ENCODE results near the gene POLE2. TPM values are rescaled to one million over a fixed set of nuclear protein-coding genes. Genes with fewer than 3 reads are reported as not detected.
A peak's percentile ranks its signal among the peaks of the same experiment; 100 is the strongest.

The POLE2 gene
- total RNA-seq, 3 donors from 2014 or later (not counting 1 experiment from before 2014, with no cell fraction given) = 3.0 to 4.5 (median 4.1) TPM

- ATAC-seq (no peak), DNase-seq (no peak)
- Mint-ChIP-seq H3K4me1 (no peaks in the 10 kb centered on the region), H3K9me3 (no peaks in the 10 kb centered on the region), H3K27me3 (ENCODE audit: low read depth in 2 of 2) (no peaks in the 10 kb centered on the region), H3K27ac (no peak overlapping the region), H3K4me3 (no peak overlapping the region), H3K36me3 (no peaks in the 10 kb centered on the region)
- Histone ChIP-seq H3K9me3 (ENCODE audit: control insufficient read depth, insufficient read depth, low read length) (no peaks in the 10 kb centered on the region), H3K4me3 (ENCODE audit: low read length) (no peak overlapping the region), H3K27ac (ENCODE audit: low read length) (no peak overlapping the region), H3K4me1 (ENCODE audit: control insufficient read depth, insufficient read depth, low read length) (no peaks in the 10 kb centered on the region), H3K36me3 (ENCODE audit: control insufficient read depth, insufficient read depth, low read length) (peaks cover 10% of the 10 kb centered on the region), H3K27me3 (ENCODE audit: control insufficient read depth, insufficient read depth, low read length) (no peaks in the 10 kb centered on the region)
- TF ChIP-seq CTCF (IDR thresholded peaks at IDR 0.05) = no peak
- 100% methylated on average over 3 of the region's 4 CpGs for WGBS (ENCODE audit: insufficient coverage)
- intact Hi-C loops (cut with micrococcal nuclease) = no loop called here
These were observed 75.8 kb downstream of the POLE2 start for GRCh38 chr14:49612251-49612650.

- TF ChIP-seq CTCF (IDR thresholded peaks at IDR 0.05) = no peak
- Histone ChIP-seq H3K9me3 (ENCODE audit: control insufficient read depth, insufficient read depth, low read length) (no peaks in the 10 kb centered on the region), H3K36me3 (ENCODE audit: control insufficient read depth, insufficient read depth, low read length) (peaks cover 12% of the 10 kb centered on the region), H3K27ac (ENCODE audit: low read length) (no peak overlapping the region), H3K27me3 (ENCODE audit: control insufficient read depth, insufficient read depth, low read length) (no peaks in the 10 kb centered on the region), H3K4me3 (ENCODE audit: low read length) (no peak overlapping the region), H3K4me1 (ENCODE audit: control insufficient read depth, insufficient read depth, low read length) (no peaks in the 10 kb centered on the region)
- no peaks in the 10 kb centered on the region for H3K9me3 Mint-ChIP-seq
- H3K4me1 Mint-ChIP-seq = no peaks in the 10 kb centered on the region
- no peak overlapping the region for H3K27ac Mint-ChIP-seq
- no peak for DNase-seq
- no peaks in the 10 kb centered on the region for H3K27me3 Mint-ChIP-seq (ENCODE audit: low read depth in 2 of 2)
- H3K36me3 Mint-ChIP-seq = no peaks in the 10 kb centered on the region
- no peak for ATAC-seq
- no peak overlapping the region for H3K4me3 Mint-ChIP-seq
- 89% methylated on average over 6 of the region's 6 CpGs for WGBS (ENCODE audit: insufficient coverage)
- intact Hi-C loops (cut with micrococcal nuclease) = no loop called here
These were observed 80.4 kb downstream of the POLE2 start for GRCh38 chr14:49607583-49607982.

- Mint-ChIP-seq H3K9me3 (no peaks in the 10 kb centered on the region), H3K4me1 (peaks cover 24 to 26% of the 10 kb centered on the region in 2 donors), H3K4me3 (peak within 1 kb of the TSS; percentile 98), H3K36me3 (no peaks in the 10 kb centered on the region), H3K27me3 (ENCODE audit: low read depth in 2 of 2) (no peaks in the 10 kb centered on the region), H3K27ac (peak within 1 kb of the TSS; percentile 97 to 98)
- DNase-seq (peak; percentile 87 to 90), ATAC-seq (peak; percentile 86 to 95 (median 90))
- WGBS (ENCODE audit: insufficient coverage) = under 1% methylated on average over 77 of the region's 77 CpGs
- H3K4me1 ChIP-seq (ENCODE audit: control insufficient read depth, insufficient read depth, low read length) = peaks cover 22% of the 10 kb centered on the region
- intact Hi-C loops (cut with micrococcal nuclease) = loop anchor here (1.0 kb wide), 2 partner anchors 12 to 22 kb away; partner anchors contain the start of genes MGAT2, RPL36AL and RPS29
- peak within 1 kb of the TSS; percentile 83 for H3K4me3 ChIP-seq (ENCODE audit: low read length)
- peak within 1 kb of the TSS; percentile 94 for H3K27ac ChIP-seq (ENCODE audit: low read length)
- TF ChIP-seq CTCF (IDR thresholded peaks at IDR 0.05) = no peak
- no peaks in the 10 kb centered on the region for H3K36me3 ChIP-seq (ENCODE audit: control insufficient read depth, insufficient read depth, low read length)
- H3K9me3 ChIP-seq (ENCODE audit: control insufficient read depth, insufficient read depth, low read length) = no peaks in the 10 kb centered on the region
- no peaks in the 10 kb centered on the region for H3K27me3 ChIP-seq (ENCODE audit: control insufficient read depth, insufficient read depth, low read length)
These were observed 89.3 kb downstream of the POLE2 start, which contains the start of gene LRR1 for GRCh38 chr14:49598485-49599300. LRR1 (plus strand) TSS chr14:49598940; CDS start chr14:49599021, 81 bp downstream.
